Adrenal gland (tissue), 5 donors: ENCODE measurements around the gene MED13.

Experiments
- CTCF ChIP-seq, 6 experiments: fragments of 450-650 bp in 4 of 6; fragments of 200-600 bp in 2 of 6; sonication (generic) in 1 of 6; IDR thresholded peaks; 1 replicate in 5 of 6; 2 replicates in 1 of 6; pipeline versions ENCODE4 v1.5.1 to v1.8.0; 2016 to 2021; ENCODE audit warnings: antibody characterized with exemption in 6 of 6, mild to moderate bottlenecking in 2 of 6, moderate library complexity in 1 of 6
- POLR2A ChIP-seq, 2 donors: fragments of 450-650 bp; IDR thresholded peaks; one replicate each; pipeline ENCODE4 v1.6.1; 2017; ENCODE audit warnings: antibody characterized with exemption in 2 of 2, mild to moderate bottlenecking in 2 of 2, moderate library complexity in 1 of 2
- donor health status: DM: no; HTN: no; CAD: no.

- TF ChIP-seq CTCF (IDR thresholded peaks at IDR 0.05) = no peak
- TF ChIP-seq POLR2A (IDR thresholded peaks at IDR 0.05) = no peak
Observed at GRCh38 chr17:61928101-61928436, 137.0 kb downstream of the MED13 start.
